PC-3 (cell line): ENCODE measurements around the gene ABHD16A. TPM values are rescaled to one million over a fixed set of nuclear protein-coding genes. Genes with fewer than 3 reads are reported as not detected.

Source experiments
- ATAC-seq: fragments of 200-7000 bp; cut with Tn5 transposase; 2 replicates; pipeline ENCODE4 v1.9.1; 2020; ENCODE audit warnings: mild to moderate bottlenecking, moderate library complexity
- BruUV-seq: library from RNA; stranded (reverse); fragments of 400-500 nt; replicated peaks from 2 replicates; lab custom pipeline; 2021; lab: Mats Ljungman, UMichigan
- CTCF ChIA-PET: fragments of 300-600 bp; sonication (Branson Sonifier 250); formaldehyde crosslinking; loops from one replicate; lab custom pipeline; 2022; ENCODE audit warnings: antibody characterized with exemption; lab: Charles Lee
- POLR2A ChIA-PET: fragments of 300-600 bp; sonication (Branson Sonifier 250); formaldehyde crosslinking; loops from one replicate; lab custom pipeline; 2022; ENCODE audit warnings: antibody characterized with exemption; ENCODE audit not compliant: unreplicated experiment; lab: Charles Lee
- DNase-seq: peaks from one replicate; pipeline ENCODE4 v3.0.0-alpha.2; 2015
- H2AFZ ChIP-seq: fragments of 300-600 bp; sonication (generic); 2 replicates; pipeline ENCODE4 v1.6.0; 2016; ENCODE audit warnings: antibody characterized with exemption, low read length
- H3F3A ChIP-seq: fragments of 300-600 bp; sonication (generic); one replicate; pipeline ENCODE4 v1.6.0; 2017; ENCODE audit warnings: antibody characterized with exemption, low read length, control low read depth, mild to moderate bottlenecking; ENCODE audit not compliant: unreplicated experiment
- H3K27ac ChIP-seq: fragments of 300-600 bp; sonication (generic); 2 replicates; pipeline ENCODE4 v1.5.1; 2016; ENCODE audit warnings: mild to moderate bottlenecking, low read length
- H3K27me3 ChIP-seq: fragments of 300-600 bp; sonication (generic); 2 replicates; pipeline ENCODE4 v1.6.1; 2016; ENCODE audit warnings: low read length, mixed read lengths
- H3K36me3 ChIP-seq: fragments of 300-600 bp; sonication (generic); 2 replicates; pipeline ENCODE4 v1.6.1; 2016; ENCODE audit warnings: low read depth, mixed run types, low read length, mixed read lengths
- H3K4me1 ChIP-seq: fragments of 300-600 bp; sonication (generic); 2 replicates; pipeline ENCODE4 v1.5.1; 2016; ENCODE audit warnings: low read length; ENCODE audit not compliant: insufficient read depth
- H3K4me2 ChIP-seq: fragments of 300-600 bp; sonication (generic); 2 replicates; pipeline ENCODE4 v1.6.0; 2016; ENCODE audit warnings: low read length
- H3K4me3 ChIP-seq: fragments of 300-600 bp; sonication (generic); 2 replicates; pipeline ENCODE4 v1.5.1; 2016; ENCODE audit warnings: mild to moderate bottlenecking, low read length, mixed read lengths
- H3K79me2 ChIP-seq: fragments of 300-600 bp; sonication (generic); 2 replicates; pipeline ENCODE4 v1.6.1; 2017; ENCODE audit warnings: low read length, mixed read lengths
- H3K9ac ChIP-seq: fragments of 300-600 bp; sonication (generic); 2 replicates; pipeline ENCODE4 v1.6.0; 2016; ENCODE audit warnings: mild to moderate bottlenecking, low read length
- H3K9me2 ChIP-seq: fragments of 300-600 bp; sonication (generic); replicated peaks from 2 replicates; pipeline ENCODE4 v1.6.1; 2016; ENCODE audit warnings: mixed run types, low read length, mixed read lengths
- H3K9me3 ChIP-seq: fragments of 300-600 bp; sonication (generic); 2 replicates; pipeline ENCODE4 v1.6.1; 2016; ENCODE audit warnings: low read length, mixed read lengths
- H4K20me1 ChIP-seq: fragments of 300-600 bp; sonication (generic); 2 replicates; pipeline ENCODE4 v1.6.1; 2016; ENCODE audit warnings: low read length, mixed read lengths
- EZH2 ChIP-seq: fragments of 300-600 bp; sonication (generic); IDR thresholded peaks from one replicate; pipeline ENCODE4 v1.6.1; 2017; ENCODE audit warnings: antibody characterized with exemption, mild to moderate bottlenecking, low read length; ENCODE audit not compliant: unreplicated experiment
- EZH2phosphoT487 ChIP-seq: fragments of 300-600 bp; sonication (generic); IDR thresholded peaks from 2 replicates; pipeline ENCODE4 v1.6.1; 2018; ENCODE audit warnings: mild to moderate bottlenecking, antibody characterized with exemption, low read length, borderline replicate concordance
- intact Hi-C: fragments of 100-400 bp; cut with micrococcal nuclease; formaldehyde crosslinking; loops from 2 replicates; pipeline ENCODE4 v1.9.0; 2023
- total RNA-seq: library from RNA; depleted of rRNA; stranded (reverse); fragments of >200 nt; gene quantifications from 2 replicates; pipeline ENCODE4 v1.2.3, GENCODE V29; 2014
- TF ChIP-seq, protein P1 (sequence below): fragments of 300-600 bp; sonication (generic); conservative IDR thresholded peaks from 2 replicates; pipeline ENCODE4 v1.5.1; 2017; ENCODE audit warnings: antibody characterized with exemption, low read depth, mild to moderate bottlenecking, low read length

Gene ABHD16A
- total RNA-seq, 1 experiment from 2014 or later: 52.0 TPM

DNA sequence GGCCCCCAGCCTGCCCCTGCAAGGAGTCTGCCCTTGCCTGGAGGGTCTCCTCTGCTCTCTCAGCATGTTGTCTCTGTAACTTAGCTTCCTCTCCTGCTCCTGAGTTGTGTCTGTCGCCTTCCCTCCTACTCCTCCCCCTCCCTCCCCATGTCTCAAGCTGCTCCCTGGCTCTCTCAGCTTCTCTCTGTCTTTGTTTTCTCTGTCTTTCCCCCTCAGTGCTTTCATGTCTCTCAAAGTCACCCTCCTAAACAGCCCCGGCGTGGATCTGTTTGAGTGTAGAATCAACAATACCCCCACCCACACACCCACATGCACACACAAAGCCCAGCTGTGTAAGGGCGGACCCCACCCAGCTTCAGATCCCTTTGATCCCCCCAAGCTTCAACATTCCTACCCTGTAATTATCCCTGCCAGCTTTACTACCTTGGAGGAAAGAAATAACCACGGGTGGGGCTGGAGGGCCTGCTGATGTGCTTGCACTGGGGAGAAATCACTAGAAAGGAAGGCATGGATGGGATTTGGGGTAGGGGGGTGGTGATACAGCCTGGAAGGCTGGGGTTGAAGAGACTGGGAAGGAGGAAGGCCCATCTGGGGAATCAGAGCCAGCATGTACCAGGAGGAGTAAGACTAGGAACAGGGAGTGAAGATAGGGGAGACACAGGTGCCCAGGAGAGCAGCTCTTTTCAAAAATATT is 11.0 kb upstream of the ABHD16A start:
- Histone ChIP-seq H3K27ac (no peak overlapping the region), H2AFZ (no peak overlapping the region), H3K4me2 (no peak overlapping the region), H3K4me3 (no peak overlapping the region), H3K79me2 (no peaks in the 10 kb centered on the region), H3F3A (no peaks in the 10 kb centered on the region), H3K27me3 (no peaks in the 10 kb centered on the region), H3K36me3 (no peaks in the 10 kb centered on the region), H3K9me3 (no peaks in the 10 kb centered on the region), H3K4me1 (peaks cover 19% of the 10 kb centered on the region), H4K20me1 (no peaks in the 10 kb centered on the region), H3K9ac (no peak overlapping the region), H3K9me2 (no peaks in the 10 kb centered on the region)
- no TSS peak for BruUV-seq
- POLR2A ChIA-PET: no interaction called here
- intact Hi-C loops: loop anchor here (10.0 kb wide), 1 partner anchor 51 kb away; the partner anchor contains the start of gene SAPCD1
- no peak for DNase-seq
- no peak for ATAC-seq
- CTCF ChIA-PET: interaction anchor here (0.6 kb wide), 1 partner anchor 31 kb away, joined by 4 read pairs; no protein-coding TSS in a partner anchor
- TF ChIP-seq EZH2: no peak
- TF ChIP-seq EZH2phosphoT487: no peak
- TF ChIP-seq, protein P1, sequence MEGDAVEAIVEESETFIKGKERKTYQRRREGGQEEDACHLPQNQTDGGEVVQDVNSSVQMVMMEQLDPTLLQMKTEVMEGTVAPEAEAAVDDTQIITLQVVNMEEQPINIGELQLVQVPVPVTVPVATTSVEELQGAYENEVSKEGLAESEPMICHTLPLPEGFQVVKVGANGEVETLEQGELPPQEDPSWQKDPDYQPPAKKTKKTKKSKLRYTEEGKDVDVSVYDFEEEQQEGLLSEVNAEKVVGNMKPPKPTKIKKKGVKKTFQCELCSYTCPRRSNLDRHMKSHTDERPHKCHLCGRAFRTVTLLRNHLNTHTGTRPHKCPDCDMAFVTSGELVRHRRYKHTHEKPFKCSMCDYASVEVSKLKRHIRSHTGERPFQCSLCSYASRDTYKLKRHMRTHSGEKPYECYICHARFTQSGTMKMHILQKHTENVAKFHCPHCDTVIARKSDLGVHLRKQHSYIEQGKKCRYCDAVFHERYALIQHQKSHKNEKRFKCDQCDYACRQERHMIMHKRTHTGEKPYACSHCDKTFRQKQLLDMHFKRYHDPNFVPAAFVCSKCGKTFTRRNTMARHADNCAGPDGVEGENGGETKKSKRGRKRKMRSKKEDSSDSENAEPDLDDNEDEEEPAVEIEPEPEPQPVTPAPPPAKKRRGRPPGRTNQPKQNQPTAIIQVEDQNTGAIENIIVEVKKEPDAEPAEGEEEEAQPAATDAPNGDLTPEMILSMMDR: no peak

DNA sequence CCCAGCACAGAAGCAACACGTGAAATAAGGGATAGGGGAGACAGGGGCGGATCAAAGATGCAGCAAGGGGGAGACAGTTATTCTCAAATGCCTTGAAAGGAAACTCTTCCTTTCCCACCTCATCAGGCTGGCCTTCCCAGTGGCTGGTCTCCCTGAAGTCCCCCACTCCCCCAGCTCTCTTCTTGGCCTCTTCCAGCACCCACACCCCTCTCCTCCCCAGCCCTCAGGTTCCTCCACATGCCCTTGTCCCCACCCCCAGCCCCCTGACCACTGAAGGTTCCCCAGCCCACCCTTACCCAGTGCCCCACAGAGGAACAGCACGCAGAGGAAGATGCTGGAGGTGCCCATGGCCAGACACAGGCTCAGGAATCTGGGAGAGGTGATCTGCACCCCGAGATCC is 10.3 kb upstream of the ABHD16A start:
- H3F3A ChIP-seq: no peaks in the 10 kb centered on the region
- H3K79me2 ChIP-seq: no peaks in the 10 kb centered on the region
- H3K9me3 ChIP-seq: no peaks in the 10 kb centered on the region
- ChIA-PET POLR2A (interaction anchor here (1.1 kb wide), 1 partner anchor 113 kb away, joined by 3 read pairs; no protein-coding TSS in a partner anchor), CTCF (no interaction called here)
- intact Hi-C loops: loop anchor here (10.0 kb wide), 1 partner anchor 51 kb away; the partner anchor contains the start of gene SAPCD1
- TF ChIP-seq EZH2phosphoT487: no peak
- TF ChIP-seq EZH2: no peak
- TF ChIP-seq, protein P1: no peak
- H3K4me3 ChIP-seq: no peak overlapping the region
- BruUV-seq: no TSS peak
- H3K9ac ChIP-seq: no peak overlapping the region
- H3K4me1 ChIP-seq: peaks cover 12% of the 10 kb centered on the region
- no peaks in the 10 kb centered on the region for H3K9me2 ChIP-seq
- no peak overlapping the region for H2AFZ ChIP-seq
- no peaks in the 10 kb centered on the region for H3K27me3 ChIP-seq
- DNase-seq (no peak), ATAC-seq (no peak)
- no peaks in the 10 kb centered on the region for H3K36me3 ChIP-seq
- H3K4me2 ChIP-seq: no peak overlapping the region
- H4K20me1 ChIP-seq: no peaks in the 10 kb centered on the region
- no peak overlapping the region for H3K27ac ChIP-seq

DNA sequence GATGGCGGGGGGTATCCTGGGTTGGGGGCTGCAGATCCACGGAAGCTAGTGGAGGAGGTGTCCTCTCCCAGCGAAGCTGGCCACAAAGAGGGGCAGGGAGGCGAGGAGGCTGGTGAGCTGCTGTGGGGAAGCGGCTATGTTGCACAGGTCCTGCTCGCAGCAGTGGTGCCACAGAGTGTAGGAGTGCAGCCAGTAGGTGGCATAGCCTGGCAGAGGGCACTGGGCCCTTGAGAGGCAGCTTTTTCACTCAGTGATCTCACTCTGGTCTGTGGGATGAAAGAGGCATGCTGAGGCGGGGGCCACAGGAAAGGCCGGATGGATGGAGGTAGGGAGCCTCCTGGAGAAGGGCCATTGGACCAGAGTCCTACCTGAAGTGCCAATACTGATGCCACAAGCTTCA is 9.2 kb upstream of the ABHD16A start:
- H3K27ac ChIP-seq: no peak overlapping the region
- H3K9me2 ChIP-seq: no peaks in the 10 kb centered on the region
- ChIA-PET CTCF (no interaction called here), POLR2A (interaction anchor here (1.1 kb wide), 1 partner anchor 114 kb away, joined by 3 read pairs; no protein-coding TSS in a partner anchor)
- H3K4me1 ChIP-seq: peaks cover 2% of the 10 kb centered on the region
- TF ChIP-seq, protein P1: peak; percentile 66
- no peak for TF ChIP-seq EZH2
- no peaks in the 10 kb centered on the region for H3K79me2 ChIP-seq
- H3K27me3 ChIP-seq: no peaks in the 10 kb centered on the region
- intact Hi-C loops: loop anchor here (1.0 to 10.0 kb wide), 2 partner anchors 53 to 118 kb away; partner anchors contain the start of gene SAPCD1
- H4K20me1 ChIP-seq: no peaks in the 10 kb centered on the region
- H3K9me3 ChIP-seq: no peaks in the 10 kb centered on the region
- no peaks in the 10 kb centered on the region for H3K36me3 ChIP-seq
- no peak overlapping the region for H2AFZ ChIP-seq
- H3K9ac ChIP-seq: no peak overlapping the region
- no peaks in the 10 kb centered on the region for H3F3A ChIP-seq
- H3K4me3 ChIP-seq: no peak overlapping the region
- BruUV-seq: no TSS peak
- DNase-seq (peak; percentile 61), ATAC-seq (peak; percentile 97)
- H3K4me2 ChIP-seq: no peak overlapping the region
